ENCODE measurements around the gene BFSP2. TPM values are rescaled to one million over a fixed set of nuclear protein-coding genes. Genes with fewer than 3 reads are reported as not detected.

Gene BFSP2
- total RNA-seq, 4 donors from 2014 or later = not detected

DNA sequence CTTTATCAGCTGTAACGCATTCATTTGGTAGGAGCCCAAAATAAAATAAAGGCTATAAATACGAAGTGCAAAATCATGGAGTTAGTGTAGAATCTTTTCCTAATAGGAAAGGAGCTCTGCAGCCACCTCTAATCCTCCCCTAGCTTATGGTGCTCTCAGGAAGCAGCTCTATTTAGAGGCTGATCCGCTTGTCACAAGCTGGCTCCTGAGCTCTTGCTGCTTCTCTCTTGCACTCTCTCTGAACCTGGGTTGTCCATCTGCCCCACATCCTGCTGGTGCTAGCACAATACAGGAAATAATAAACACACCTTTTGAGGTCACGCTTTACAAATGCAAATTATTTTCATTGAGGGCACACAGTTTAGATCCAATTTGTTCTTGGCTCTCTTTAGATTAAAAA lies 37.3 kb upstream of the BFSP2 start:
- 88 to 90% methylated on average over 4 of the region's 4 CpGs for WGBS, 2 donors

GRCh38 chr3:133364704-133365103 lies 35.2 kb upstream of the BFSP2 start:
- H3K27me3 ChIP-seq = no peaks in the 10 kb centered on the region
- H3K36me3 ChIP-seq = no peaks in the 10 kb centered on the region
- no peak for DNase-seq
- TF ChIP-seq POLR2A (IDR thresholded peaks at IDR 0.05) (no peak), CTCF (IDR thresholded peaks at IDR 0.05) (no peak)
- 89 to 96% methylated on average over 4 of the region's 4 CpGs for WGBS, 2 donors
- intact Hi-C loops (cut with DNase I) = no loop called here
- H3K4me3 ChIP-seq (replicated peaks in 1 of 3) = no peak overlapping the region
- no peaks in the 10 kb centered on the region for H3K9me3 ChIP-seq
- H3K4me1 ChIP-seq = no peaks in the 10 kb centered on the region
- no peak overlapping the region for H3K27ac ChIP-seq

More for the DNA sequence above, 37.3 kb upstream of the BFSP2 start:
- Histone ChIP-seq H3K9me3 (no peaks in the 10 kb centered on the region), H3K27ac (no peak overlapping the region), H3K4me1 (no peaks in the 10 kb centered on the region), H3K27me3 (no peaks in the 10 kb centered on the region), H3K36me3 (no peaks in the 10 kb centered on the region), H3K4me3 (replicated peaks in 1 of 3) (no peak overlapping the region)
- DNase-seq = no peak
- no peak for TF ChIP-seq POLR2A (IDR thresholded peaks at IDR 0.05)
- no peak for TF ChIP-seq CTCF (IDR thresholded peaks at IDR 0.05)
- intact Hi-C loops (cut with DNase I) = no loop called here

DNA sequence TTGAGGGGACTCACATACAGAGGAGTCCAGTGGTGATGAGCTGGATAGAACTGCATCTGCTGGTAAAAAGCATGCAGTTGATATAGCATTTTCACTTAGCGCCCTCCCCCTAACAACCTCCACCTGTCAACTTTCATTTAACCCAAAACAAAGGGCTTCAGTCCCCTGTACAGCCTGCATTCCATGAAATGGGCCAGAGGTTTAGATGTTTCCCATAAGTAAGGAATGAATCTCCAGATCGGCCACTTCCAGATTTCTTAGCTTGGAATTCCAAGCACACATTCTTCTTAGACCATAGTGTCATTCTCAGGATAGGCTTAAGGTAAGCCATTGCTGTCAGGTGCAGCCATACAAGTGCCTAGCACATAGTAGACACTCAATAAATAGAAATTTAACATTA lies 32.9 kb upstream of the BFSP2 start:
- no peak for DNase-seq
- H3K4me3 ChIP-seq (replicated peaks in 1 of 3) = no peak overlapping the region
- no peaks in the 10 kb centered on the region for H3K4me1 ChIP-seq
- H3K27ac ChIP-seq = no peak overlapping the region
- no peaks in the 10 kb centered on the region for H3K27me3 ChIP-seq
- no peaks in the 10 kb centered on the region for H3K9me3 ChIP-seq
- intact Hi-C loops (cut with DNase I) = no loop called here
- no peaks in the 10 kb centered on the region for H3K36me3 ChIP-seq
- TF ChIP-seq CTCF (IDR thresholded peaks at IDR 0.05) = no peak
- no peak for TF ChIP-seq POLR2A (IDR thresholded peaks at IDR 0.05)
- WGBS, 2 donors = 93 to 100% methylated on average over 2 of the region's 2 CpGs

GRCh38 chr3:133367403-133367802 lies 32.5 kb upstream of the BFSP2 start:
- H3K4me3 ChIP-seq (replicated peaks in 1 of 3) = no peak overlapping the region
- DNase-seq = no peak
- 91 to 99% methylated on average over 3 of the region's 3 CpGs for WGBS, 2 donors
- no peaks in the 10 kb centered on the region for H3K27me3 ChIP-seq
- TF ChIP-seq POLR2A (IDR thresholded peaks at IDR 0.05) (no peak), CTCF (IDR thresholded peaks at IDR 0.05) (no peak)
- H3K36me3 ChIP-seq = no peaks in the 10 kb centered on the region
- intact Hi-C loops (cut with DNase I) = no loop called here
- no peaks in the 10 kb centered on the region for H3K9me3 ChIP-seq
- no peak overlapping the region for H3K27ac ChIP-seq
- no peaks in the 10 kb centered on the region for H3K4me1 ChIP-seq

- Histone ChIP-seq H3K36me3 (no peaks in the 10 kb centered on the region), H3K27ac (no peak overlapping the region), H3K4me1 (no peaks in the 10 kb centered on the region), H3K9me3 (no peaks in the 10 kb centered on the region), H3K4me3 (replicated peaks in 1 of 3) (no peak overlapping the region), H3K27me3 (no peaks in the 10 kb centered on the region)
- TF ChIP-seq CTCF (IDR thresholded peaks at IDR 0.05) = no peak
- no peak for TF ChIP-seq POLR2A (IDR thresholded peaks at IDR 0.05)
- no peak for DNase-seq
- intact Hi-C loops (cut with DNase I) = no loop called here
- WGBS, 2 donors = 71 to 100% methylated on average over 1 of the region's 1 CpG
These were observed 31.9 kb upstream of the BFSP2 start for GRCh38 chr3:133367956-133368355.
